A673 (cell line): ENCODE results near the gene ADAMTSL1.

Source experiments
- EZH2 ChIP-seq: fragments of 200-600 bp; sonication (generic); IDR thresholded peaks from 2 replicates; pipeline ENCODE4 v1.6.1; 2017; ENCODE audit warnings: borderline replicate concordance, low read depth, mild to moderate bottlenecking, mixed read lengths, antibody characterized with exemption, low read length; ENCODE audit not compliant: poor library complexity, severe bottlenecking
- TF ChIP-seq, protein P1 (sequence below): fragments of 300-800, 200-600 bp; sonication (generic); conservative IDR thresholded peaks from 2 replicates; pipeline ENCODE4 v1.5.1; 2017; ENCODE audit warnings: low read depth, mild to moderate bottlenecking, antibody characterized with exemption, low read length, moderate library complexity, mixed read lengths

GRCh38 chr9:18928711-18929110 is 454.8 kb downstream of the ADAMTSL1 start:
- TF ChIP-seq, protein P1, sequence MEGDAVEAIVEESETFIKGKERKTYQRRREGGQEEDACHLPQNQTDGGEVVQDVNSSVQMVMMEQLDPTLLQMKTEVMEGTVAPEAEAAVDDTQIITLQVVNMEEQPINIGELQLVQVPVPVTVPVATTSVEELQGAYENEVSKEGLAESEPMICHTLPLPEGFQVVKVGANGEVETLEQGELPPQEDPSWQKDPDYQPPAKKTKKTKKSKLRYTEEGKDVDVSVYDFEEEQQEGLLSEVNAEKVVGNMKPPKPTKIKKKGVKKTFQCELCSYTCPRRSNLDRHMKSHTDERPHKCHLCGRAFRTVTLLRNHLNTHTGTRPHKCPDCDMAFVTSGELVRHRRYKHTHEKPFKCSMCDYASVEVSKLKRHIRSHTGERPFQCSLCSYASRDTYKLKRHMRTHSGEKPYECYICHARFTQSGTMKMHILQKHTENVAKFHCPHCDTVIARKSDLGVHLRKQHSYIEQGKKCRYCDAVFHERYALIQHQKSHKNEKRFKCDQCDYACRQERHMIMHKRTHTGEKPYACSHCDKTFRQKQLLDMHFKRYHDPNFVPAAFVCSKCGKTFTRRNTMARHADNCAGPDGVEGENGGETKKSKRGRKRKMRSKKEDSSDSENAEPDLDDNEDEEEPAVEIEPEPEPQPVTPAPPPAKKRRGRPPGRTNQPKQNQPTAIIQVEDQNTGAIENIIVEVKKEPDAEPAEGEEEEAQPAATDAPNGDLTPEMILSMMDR: no peak
- TF ChIP-seq EZH2: no peak
